ENCODE measurements around the gene RNF212. TPM values are rescaled to one million over a fixed set of nuclear protein-coding genes. Genes with fewer than 3 reads are reported as not detected.

The RNF212 gene
- total RNA-seq, 4 donors from 2014 or later, result 1.3 TPM; not detected in 3

- in situ Hi-C loops (cut with MboI; ENCODE audit: low sequenced_read_pairs in 4 of 4) (loop anchor here in 2 of 4 donors (10.0 to 25.0 kb wide), 3 partner anchors 128 to 225 kb away; no protein-coding TSS in a partner anchor), intact Hi-C loops (cut with DNase I; ENCODE audit: low total_unique reads) (no loop called here)
- Histone ChIP-seq H3K36me3 (no peaks in the 10 kb centered on the region), H3K9me3 (no peaks in the 10 kb centered on the region), H3K27ac (no peak overlapping the region), H3K4me3 (peak overlapping the region in 1 of 4 donors; percentile 2), H3K4me1 (no peaks in the 10 kb centered on the region), H3K27me3 (peaks cover 0 to 6% (median 0%) of the 10 kb centered on the region in 3 donors)
- no peak for TF ChIP-seq POLR2A (IDR thresholded peaks at IDR 0.05)
- no peak for TF ChIP-seq CTCF (IDR thresholded peaks at IDR 0.05 in 4 of 5, conservative IDR thresholded peaks at IDR 0.05 in 1 of 5)
- DNase-seq (no peak), ATAC-seq (no peak)
These were observed 23.9 kb upstream of the RNF212 start for GRCh38 chr4:1137063-1137776.

DNA sequence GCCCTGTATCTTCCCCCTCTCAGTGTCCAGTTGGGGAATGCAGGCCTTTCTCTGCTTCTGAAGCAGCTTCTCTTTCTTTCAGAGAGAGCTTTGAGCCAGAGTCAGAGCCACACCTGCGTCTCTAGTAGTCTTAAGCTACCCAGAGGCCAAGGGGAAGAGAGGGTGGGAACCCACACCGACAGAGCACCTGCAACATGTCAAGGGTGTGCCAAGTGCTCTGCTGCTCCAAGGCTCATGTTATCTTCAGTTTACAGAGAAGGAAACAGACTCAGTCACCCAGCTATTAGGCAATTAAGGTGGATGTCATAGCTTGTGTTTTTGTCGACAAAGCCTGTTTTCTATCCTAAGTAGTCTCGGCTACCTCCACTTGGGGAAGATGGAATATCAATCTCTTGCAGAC lies 22.7 kb upstream of the RNF212 start:
- intact Hi-C loops (cut with DNase I; ENCODE audit: low total_unique reads), result no loop called here
- Histone ChIP-seq H3K4me3 (no peak overlapping the region), H3K4me1 (no peaks in the 10 kb centered on the region), H3K27ac (no peak overlapping the region), H3K27me3 (peaks cover 0 to 6% (median 0%) of the 10 kb centered on the region in 3 donors), H3K36me3 (no peaks in the 10 kb centered on the region), H3K9me3 (no peaks in the 10 kb centered on the region)
- DNase-seq (no peak), ATAC-seq (no peak)
- in situ Hi-C loops (cut with MboI; ENCODE audit: low sequenced_read_pairs in 4 of 4), result loop anchor here in 2 of 4 donors (10.0 to 25.0 kb wide), 3 partner anchors 129 to 226 kb away; no protein-coding TSS in a partner anchor
- TF ChIP-seq POLR2A (IDR thresholded peaks at IDR 0.05), result no peak

- Histone ChIP-seq H3K4me3 (no peak overlapping the region), H3K27me3 (no peaks in the 10 kb centered on the region), H3K4me1 (no peaks in the 10 kb centered on the region), H3K27ac (no peak overlapping the region), H3K36me3 (no peaks in the 10 kb centered on the region), H3K9me3 (no peaks in the 10 kb centered on the region)
- ATAC-seq (no peak), DNase-seq (no peak)
- in situ Hi-C loops (cut with MboI; ENCODE audit: low sequenced_read_pairs in 4 of 4), result loop anchor here (5.0 to 25.0 kb wide), 5 partner anchors 132 to 229 kb away; no protein-coding TSS in a partner anchor
- no peak for TF ChIP-seq POLR2A (IDR thresholded peaks at IDR 0.05)
- no peak for TF ChIP-seq CTCF (IDR thresholded peaks at IDR 0.05 in 4 of 5, conservative IDR thresholded peaks at IDR 0.05 in 1 of 5)
- intact Hi-C loops (cut with DNase I; ENCODE audit: low total_unique reads), result no loop called here
These were observed 19.7 kb upstream of the RNF212 start for GRCh38 chr4:1133033-1133432.

- TF ChIP-seq CTCF (IDR thresholded peaks at IDR 0.05 in 4 of 5, conservative IDR thresholded peaks at IDR 0.05 in 1 of 5) (peak; percentile 89 to 99 (median 93)), POLR2A (IDR thresholded peaks at IDR 0.05) (no peak)
- in situ Hi-C loops (cut with MboI; ENCODE audit: low sequenced_read_pairs in 4 of 4), result loop anchor here (5.0 to 25.0 kb wide), 5 partner anchors 134 to 232 kb away; no protein-coding TSS in a partner anchor
These were observed 17.2 kb upstream of the RNF212 start for GRCh38 chr4:1130316-1131186.

More at GRCh38 chr4:1130316-1131186, 17.2 kb upstream of the RNF212 start:
- Histone ChIP-seq H3K27ac (no peak overlapping the region), H3K4me1 (no peaks in the 10 kb centered on the region), H3K36me3 (no peaks in the 10 kb centered on the region), H3K4me3 (no peak overlapping the region), H3K27me3 (no peaks in the 10 kb centered on the region), H3K9me3 (no peaks in the 10 kb centered on the region)
- peak; percentile 28 to 45 for DNase-seq
- intact Hi-C loops (cut with DNase I; ENCODE audit: low total_unique reads), result loop anchor here (1.0 kb wide), 2 partner anchors 138 to 222 kb away; no protein-coding TSS in a partner anchor
- peak; percentile 88 to 95 for ATAC-seq
